SKM-1 treated with dmso at 0.1 percent for 144 hours (cell line): Measurements from ENCODE around the gene CCL19.

Source experiments
- DNase-seq: peaks from one replicate; lab custom pipeline; 2025; ENCODE audit not compliant: unreplicated experiment; lab: John Stamatoyannopoulos, UW

Gene CCL19

GRCh38 chr9:34701023-34701768 is 10.1 kb upstream of the CCL19 start:
- peak; percentile 57 for DNase-seq

GRCh38 chr9:34694811-34695210 is 3.7 kb upstream of the CCL19 start:
- DNase-seq: no peak

GRCh38 chr9:34693560-34693959 is 2.5 kb upstream of the CCL19 start:
- no peak for DNase-seq

GRCh38 chr9:34691936-34692315 is 850 bp upstream of the CCL19 start:
- DNase-seq: no peak

- no peak for DNase-seq
These were observed 1.6 kb downstream of the CCL19 start for GRCh38 chr9:34689512-34689911.

- DNase-seq: no peak
These were observed 2.0 kb downstream of the CCL19 start for GRCh38 chr9:34689116-34689470.

GRCh38 chr9:34688329-34689115 is 2.6 kb downstream of the CCL19 start:
- no peak for DNase-seq

GRCh38 chr9:34687276-34688030 is 3.6 kb downstream of the CCL19 start:
- DNase-seq: no peak

GRCh38 chr9:34686732-34687131 is 4.3 kb downstream of the CCL19 start:
- peak; percentile 3 for DNase-seq

GRCh38 chr9:34686231-34686630 is 4.8 kb downstream of the CCL19 start:
- DNase-seq: no peak

GRCh38 chr9:34685591-34685990 is 5.5 kb downstream of the CCL19 start:
- DNase-seq: no peak

- DNase-seq: no peak
These were observed 6.3 kb downstream of the CCL19 start for GRCh38 chr9:34684816-34685215.

GRCh38 chr9:34684145-34684544 is 6.9 kb downstream of the CCL19 start:
- no peak for DNase-seq

GRCh38 chr9:34675869-34676268 is 15.2 kb downstream of the CCL19 start:
- DNase-seq: no peak

GRCh38 chr9:34675048-34675714 is 15.9 kb downstream of the CCL19 start:
- peak; percentile 82 for DNase-seq

GRCh38 chr9:34674440-34674839 is 16.6 kb downstream of the CCL19 start:
- DNase-seq: no peak

GRCh38 chr9:34671307-34671706 is 19.8 kb downstream of the CCL19 start:
- no peak for DNase-seq

GRCh38 chr9:34669809-34670562 is 21.1 kb downstream of the CCL19 start:
- no peak for DNase-seq

GRCh38 chr9:34665381-34666250 is 25.5 kb downstream of the CCL19 start:
- peak; percentile 87 for DNase-seq

- DNase-seq: no peak
These were observed 26.1 kb downstream of the CCL19 start for GRCh38 chr9:34665067-34665380.
